Activated CD8-positive, alpha-beta memory T cell treated with anti-CD3 and anti-CD28 coated beads, Interleukin-2, amount 50 U/mL, for 24 hours (primary cell): ENCODE data around the gene FCGR3B.
"Not testable (repeated sequence)": the region's sequence is repeated elsewhere in the genome, so short reads cannot be mapped to it uniquely, and the experiment has no call there.

Source experiments
- DNase-seq: peaks from one replicate; pipeline ENCODE4 v3.0.0-alpha.2; 2020; ENCODE audit errors: extremely low read depth

Gene FCGR3B

GRCh38 chr1:161605762-161606540, 25.0 kb downstream of the FCGR3B start:
- not testable (repeated sequence) for DNase-seq

- DNase-seq: not testable (repeated sequence)
Observed at GRCh38 chr1:161605024-161605423, 26.0 kb downstream of the FCGR3B start.

GRCh38 chr1:161597077-161597476, 33.9 kb downstream of the FCGR3B start:
- DNase-seq: not testable (repeated sequence)

GRCh38 chr1:161595583-161595982, 35.4 kb downstream of the FCGR3B start:
- DNase-seq: not testable (repeated sequence)

- DNase-seq: not testable (repeated sequence)
Observed at GRCh38 chr1:161595173-161595572, 35.8 kb downstream of the FCGR3B start.

GRCh38 chr1:161594269-161594984, 36.5 kb downstream of the FCGR3B start:
- not testable (repeated sequence) for DNase-seq

- not testable (repeated sequence) for DNase-seq
Observed at GRCh38 chr1:161593092-161593755, 37.8 kb downstream of the FCGR3B start.

GRCh38 chr1:161592586-161592985, 38.4 kb downstream of the FCGR3B start:
- DNase-seq: not testable (repeated sequence)

GRCh38 chr1:161589920-161590319, 41.1 kb downstream of the FCGR3B start:
- DNase-seq: not testable (repeated sequence)

- DNase-seq: not testable (repeated sequence)
Observed at GRCh38 chr1:161589365-161589764, 41.6 kb downstream of the FCGR3B start.

GRCh38 chr1:161588596-161588995, 42.4 kb downstream of the FCGR3B start:
- DNase-seq: not testable (repeated sequence)

GRCh38 chr1:161582882-161583281, 48.1 kb downstream of the FCGR3B start:
- DNase-seq: not testable (repeated sequence)

GRCh38 chr1:161580879-161581537, 50.0 kb downstream of the FCGR3B start:
- not testable (repeated sequence) for DNase-seq

GRCh38 chr1:161579856-161580507, 51.0 kb downstream of the FCGR3B start:
- DNase-seq: not testable (repeated sequence)

- DNase-seq: not testable (repeated sequence)
Observed at GRCh38 chr1:161576676-161577075, 54.3 kb downstream of the FCGR3B start.
